ENCODE results near the gene DDX27. TPM values are rescaled to one million over a fixed set of nuclear protein-coding genes. Genes with fewer than 3 reads are reported as not detected.

Gene DDX27
- total and polyA plus RNA-seq, 2 of the 13 experiments (the other 11 are each of a cell fraction or from before 2014, with no cell fraction given), result 42.6 to 72.8 TPM

DNA sequence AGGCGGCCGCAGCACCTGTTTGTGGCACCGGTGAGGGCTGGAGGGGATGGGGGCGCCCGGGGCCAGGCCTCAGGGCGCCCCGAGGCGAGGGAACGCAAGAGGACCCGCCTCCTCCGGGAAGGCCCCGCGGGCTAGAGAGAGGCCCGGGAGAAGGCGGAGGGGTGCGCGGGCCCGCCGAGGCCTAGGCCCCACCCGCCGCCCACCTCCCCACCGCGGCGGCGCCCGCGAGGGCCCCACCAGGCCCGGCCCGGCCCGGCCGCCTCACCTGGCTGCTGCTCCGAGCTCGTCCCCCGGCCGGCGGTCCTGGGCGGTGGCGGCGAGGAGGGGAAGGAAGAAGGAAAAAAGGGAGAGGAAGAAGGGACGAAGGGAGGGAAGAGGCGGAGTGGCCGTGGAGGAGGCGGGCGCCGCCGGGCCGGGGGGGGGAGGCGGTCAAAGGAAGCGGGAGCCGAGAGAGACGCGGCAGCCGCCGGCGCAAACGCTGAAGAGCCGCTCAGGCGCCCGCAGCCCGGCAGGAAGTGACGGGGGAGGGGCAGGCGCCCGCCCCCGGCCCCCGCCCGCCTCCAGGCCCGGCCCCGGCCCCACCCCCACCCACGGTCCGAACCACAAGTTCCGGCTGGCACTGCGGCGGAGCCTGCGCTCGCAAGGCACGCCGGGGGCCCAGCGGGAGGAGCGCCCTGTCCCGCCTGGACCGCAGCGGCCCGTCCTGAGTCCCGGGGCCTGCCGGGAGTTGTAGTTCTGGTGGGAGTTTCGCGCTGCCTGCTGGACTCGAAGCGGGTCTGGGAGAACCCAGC is 31.2 kb upstream of the DDX27 start, which contains the start of gene STAU1 (continued):
- TF ChIP-seq ZNF83 (CRISPR knock-in tag; IDR thresholded peaks at IDR 0.05; ENCODE audit: borderline replicate concordance) (0 out of 2 replicates have a peak, but pooled peaks have one; percentile 84), NFYB (CRISPR knock-in tag; IDR thresholded peaks at IDR 0.05) (peak; percentile 79), HNF1A (IDR thresholded peaks at IDR 0.05; ENCODE audit: low read depth) (0 out of 2 replicates have a peak, but pooled peaks have one; percentile 11), HNF1A (CRISPR knock-in tag; IDR thresholded peaks at IDR 0.05; ENCODE audit: borderline replicate concordance) (peak; percentile 89), FOXO1 (CRISPR knock-in tag; IDR thresholded peaks at IDR 0.05) (peak; percentile 58; the same call in 1 of the 2 replicates), YEATS4 (CRISPR knock-in tag; IDR thresholded peaks at IDR 0.05; ENCODE audit: borderline replicate concordance) (peak; percentile 79; the same call in 1 of the 2 replicates), ZNF224 (CRISPR knock-in tag; IDR thresholded peaks at IDR 0.05) (no peak), ETV5 (CRISPR knock-in tag; IDR thresholded peaks at IDR 0.05; ENCODE audit: borderline replicate concordance) (peak; percentile 73), ZNF3 (CRISPR knock-in tag; IDR thresholded peaks at IDR 0.05) (no peak), REXO4 (CRISPR knock-in tag; IDR thresholded peaks at IDR 0.05; ENCODE audit: borderline replicate concordance) (no peak), SRF (IDR thresholded peaks at IDR 0.05; ENCODE audit: low read depth, low read length) (peak; percentile 66), SRY (CRISPR knock-in tag; IDR thresholded peaks at IDR 0.05) (peak; percentile 86), TERF1 (CRISPR knock-in tag; IDR thresholded peaks at IDR 0.05) (no peak), AHR (CRISPR knock-in tag; IDR thresholded peaks at IDR 0.05) (peak; percentile 60; the same call in 1 of the 2 replicates), ZNF510 (CRISPR knock-in tag; IDR thresholded peaks at IDR 0.05; ENCODE audit: low read depth) (peak; percentile 87), MYNN (CRISPR knock-in tag; IDR thresholded peaks at IDR 0.05; ENCODE audit: low read depth) (0 out of 2 replicates have a peak, but pooled peaks have one; percentile 79), SKI (IDR thresholded peaks at IDR 0.05; ENCODE audit: partially characterized antibody) (no peak), ZNF333 (CRISPR knock-in tag; IDR thresholded peaks at IDR 0.05; ENCODE audit: borderline replicate concordance) (no peak), ZNF737 (CRISPR knock-in tag; IDR thresholded peaks at IDR 0.05; ENCODE audit: borderline replicate concordance) (no peak), BATF2 (CRISPR knock-in tag; IDR thresholded peaks at IDR 0.05) (0 out of 2 replicates have a peak, but pooled peaks have one; percentile 16)
- TF ChIP-seq, protein P1, sequence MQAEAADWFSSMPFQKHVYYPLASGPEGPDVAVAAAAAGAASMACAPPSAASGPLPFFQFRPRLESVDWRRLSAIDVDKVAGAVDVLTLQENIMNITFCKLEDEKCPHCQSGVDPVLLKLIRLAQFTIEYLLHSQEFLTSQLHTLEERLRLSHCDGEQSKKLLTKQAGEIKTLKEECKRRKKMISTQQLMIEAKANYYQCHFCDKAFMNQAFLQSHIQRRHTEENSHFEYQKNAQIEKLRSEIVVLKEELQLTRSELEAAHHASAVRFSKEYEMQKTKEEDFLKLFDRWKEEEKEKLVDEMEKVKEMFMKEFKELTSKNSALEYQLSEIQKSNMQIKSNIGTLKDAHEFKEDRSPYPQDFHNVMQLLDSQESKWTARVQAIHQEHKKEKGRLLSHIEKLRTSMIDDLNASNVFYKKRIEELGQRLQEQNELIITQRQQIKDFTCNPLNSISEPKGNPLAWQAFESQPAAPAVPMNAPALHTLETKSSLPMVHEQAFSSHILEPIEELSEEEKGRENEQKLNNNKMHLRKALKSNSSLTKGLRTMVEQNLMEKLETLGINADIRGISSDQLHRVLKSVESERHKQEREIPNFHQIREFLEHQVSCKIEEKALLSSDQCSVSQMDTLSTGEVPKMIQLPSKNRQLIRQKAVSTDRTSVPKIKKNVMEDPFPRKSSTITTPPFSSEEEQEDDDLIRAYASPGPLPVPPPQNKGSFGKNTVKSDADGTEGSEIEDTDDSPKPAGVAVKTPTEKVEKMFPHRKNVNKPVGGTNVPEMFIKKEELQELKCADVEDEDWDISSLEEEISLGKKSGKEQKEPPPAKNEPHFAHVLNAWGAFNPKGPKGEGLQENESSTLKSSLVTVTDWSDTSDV (CRISPR knock-in tag; IDR thresholded peaks at IDR 0.05), result no peak
